ENCODE measurements around the gene DSCAM.

The DSCAM gene

GRCh38 chr21:40847951-40848350 is 993 bp upstream of the DSCAM start:
- no peak for TF ChIP-seq CTCF (IDR thresholded peaks at IDR 0.05; ENCODE audit: low read length)
- TF ChIP-seq EZH2 (IDR thresholded peaks at IDR 0.05; ENCODE audit: borderline replicate concordance, low read length): no peak
- Histone ChIP-seq H3K9me3 (ENCODE audit: low read length) (no peaks in the 10 kb centered on the region), H3K9me2 (ENCODE audit: low read depth, low read length) (no peaks in the 10 kb centered on the region), H3K36me3 (ENCODE audit: insufficient read depth, low read length) (no peaks in the 10 kb centered on the region), H4K20me1 (ENCODE audit: insufficient read depth, low read length) (no peaks in the 10 kb centered on the region), H3F3A (ENCODE audit: insufficient read depth, low read length) (no peaks in the 10 kb centered on the region), H2AFZ (ENCODE audit: low read length) (no peak overlapping the region), H3K4me3 (ENCODE audit: low read depth, low read length, poor library complexity, severe bottlenecking) (no peak overlapping the region), H3K4me1 (ENCODE audit: insufficient read depth, low read length, severe bottlenecking) (no peaks in the 10 kb centered on the region), H3K27me3 (ENCODE audit: insufficient read depth, low read length) (no peaks in the 10 kb centered on the region), H3K4me2 (ENCODE audit: low read length) (no peak overlapping the region), H3K27ac (ENCODE audit: low read depth, low read length, poor library complexity, severe bottlenecking) (no peak overlapping the region), H3K9ac (ENCODE audit: low read length) (no peak overlapping the region), H3K79me2 (ENCODE audit: insufficient read depth, low read length) (no peaks in the 10 kb centered on the region)

GRCh38 chr21:40846103-40846502 is 855 bp downstream of the DSCAM start:
- Histone ChIP-seq H3K9ac (ENCODE audit: low read length) (no peak overlapping the region), H4K20me1 (ENCODE audit: insufficient read depth, low read length) (no peaks in the 10 kb centered on the region), H3K4me3 (ENCODE audit: low read depth, low read length, poor library complexity, severe bottlenecking) (no peak overlapping the region), H3K4me1 (ENCODE audit: insufficient read depth, low read length, severe bottlenecking) (no peaks in the 10 kb centered on the region), H3K9me2 (ENCODE audit: low read depth, low read length) (no peaks in the 10 kb centered on the region), H3K27ac (ENCODE audit: low read depth, low read length, poor library complexity, severe bottlenecking) (no peak overlapping the region), H3K79me2 (ENCODE audit: insufficient read depth, low read length) (no peaks in the 10 kb centered on the region), H3K9me3 (ENCODE audit: low read length) (no peaks in the 10 kb centered on the region), H2AFZ (ENCODE audit: low read length) (no peak overlapping the region), H3F3A (ENCODE audit: insufficient read depth, low read length) (no peaks in the 10 kb centered on the region), H3K36me3 (ENCODE audit: insufficient read depth, low read length) (no peaks in the 10 kb centered on the region), H3K27me3 (ENCODE audit: insufficient read depth, low read length) (no peaks in the 10 kb centered on the region), H3K4me2 (ENCODE audit: low read length) (no peak overlapping the region)
- TF ChIP-seq CTCF (IDR thresholded peaks at IDR 0.05; ENCODE audit: low read length): no peak
- TF ChIP-seq EZH2 (IDR thresholded peaks at IDR 0.05; ENCODE audit: borderline replicate concordance, low read length): no peak

- Histone ChIP-seq H3K79me2 (ENCODE audit: insufficient read depth, low read length) (no peaks in the 10 kb centered on the region), H3K4me1 (ENCODE audit: insufficient read depth, low read length, severe bottlenecking) (no peaks in the 10 kb centered on the region), H3K4me3 (ENCODE audit: low read depth, low read length, poor library complexity, severe bottlenecking) (no peak overlapping the region), H3K9me2 (ENCODE audit: low read depth, low read length) (no peaks in the 10 kb centered on the region), H3K9ac (ENCODE audit: low read length) (no peak overlapping the region), H3K4me2 (ENCODE audit: low read length) (no peak overlapping the region), H4K20me1 (ENCODE audit: insufficient read depth, low read length) (no peaks in the 10 kb centered on the region), H3K27me3 (ENCODE audit: insufficient read depth, low read length) (no peaks in the 10 kb centered on the region), H3K36me3 (ENCODE audit: insufficient read depth, low read length) (no peaks in the 10 kb centered on the region), H3F3A (ENCODE audit: insufficient read depth, low read length) (no peaks in the 10 kb centered on the region), H3K27ac (ENCODE audit: low read depth, low read length, poor library complexity, severe bottlenecking) (no peak overlapping the region), H2AFZ (ENCODE audit: low read length) (no peak overlapping the region), H3K9me3 (ENCODE audit: low read length) (no peaks in the 10 kb centered on the region)
- TF ChIP-seq EZH2 (IDR thresholded peaks at IDR 0.05; ENCODE audit: borderline replicate concordance, low read length): no peak
- no peak for TF ChIP-seq CTCF (IDR thresholded peaks at IDR 0.05; ENCODE audit: low read length)
Observed at GRCh38 chr21:40845441-40845995, 1.4 kb downstream of the DSCAM start.

Data from OCI-LY1 (cell line).